H7 (cell line): ENCODE data around the gene DNTT. TPM values are rescaled to one million over a fixed set of nuclear protein-coding genes. Genes with fewer than 3 reads are reported as not detected.

Source experiments
- DNase-seq: peaks from one replicate; pipeline ENCODE4 v3.0.0; 2012
- H3K27me3 ChIP-seq: 2 replicates; pipeline ENCODE4 v1.6.0; 2011; ENCODE audit warnings: mild to moderate bottlenecking, low read length; ENCODE audit not compliant: control insufficient read depth, insufficient read depth
- H3K36me3 ChIP-seq: replicated peaks from 2 replicates; pipeline ENCODE4 v1.5.1; 2011; ENCODE audit warnings: low read length; ENCODE audit not compliant: control insufficient read depth, insufficient read depth
- H3K4me3 ChIP-seq: 2 replicates; pipeline ENCODE4 v1.5.1; 2011; ENCODE audit warnings: low read depth, mild to moderate bottlenecking, control low read depth, low read length, moderate library complexity; ENCODE audit not compliant: insufficient read depth
- total RNA-seq: library from RNA; depleted of rRNA; stranded (reverse); fragments of >200 nt; shearing (Covaris generic); gene quantifications from 2 replicates; pipeline ENCODE4 v1.2.3, GENCODE V29; 2014; rRNA removed

Gene DNTT
- total RNA-seq, 1 experiment from 2014 or later = not detected

DNA sequence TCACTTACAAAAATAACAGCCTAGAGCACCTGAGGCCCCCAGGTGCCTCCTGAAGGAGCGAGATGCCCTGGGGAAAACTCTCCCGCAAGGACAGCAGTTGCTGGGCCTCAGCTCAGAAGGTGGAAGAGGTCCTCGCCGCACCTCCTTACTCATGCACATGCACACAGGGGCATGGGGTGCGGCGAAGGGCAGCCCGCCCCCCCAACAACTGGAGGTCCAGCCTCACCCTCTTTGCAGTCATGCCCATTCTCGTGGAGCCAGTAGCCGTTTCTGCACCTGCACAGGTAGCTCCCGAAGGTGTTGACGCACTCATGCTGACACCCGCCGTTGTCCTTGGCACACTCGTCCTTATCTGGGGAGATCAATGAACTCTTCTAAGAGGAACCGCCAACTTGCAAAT is 74.5 kb downstream of the DNTT start:
- H3K36me3 ChIP-seq = no peaks in the 10 kb centered on the region
- H3K4me3 ChIP-seq = no peak overlapping the region
- H3K27me3 ChIP-seq = peaks cover 7% of the 10 kb centered on the region
- no peak for DNase-seq

DNA sequence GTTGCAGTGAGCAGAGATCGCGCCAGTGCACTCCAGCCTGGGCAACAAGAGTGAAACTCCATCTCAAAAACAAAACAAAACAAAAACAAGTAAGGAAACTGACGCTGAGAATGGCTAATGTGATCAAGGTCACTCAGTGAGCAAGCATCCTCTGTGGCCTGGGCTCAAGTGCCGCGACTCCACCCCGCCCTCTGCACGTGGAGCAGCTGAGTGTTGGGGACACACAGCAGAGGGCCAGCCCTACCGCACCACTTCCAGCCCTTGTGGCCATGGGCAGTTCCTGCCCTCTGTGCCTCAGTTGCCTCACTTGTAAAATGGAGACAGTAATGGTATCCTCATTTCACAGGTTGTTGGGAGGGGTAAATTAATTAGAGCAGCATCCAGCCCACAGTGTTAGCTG is 75.5 kb downstream of the DNTT start:
- peaks cover 4% of the 10 kb centered on the region for H3K27me3 ChIP-seq
- H3K36me3 ChIP-seq = no peaks in the 10 kb centered on the region
- no peak for DNase-seq
- H3K4me3 ChIP-seq = no peak overlapping the region

DNA sequence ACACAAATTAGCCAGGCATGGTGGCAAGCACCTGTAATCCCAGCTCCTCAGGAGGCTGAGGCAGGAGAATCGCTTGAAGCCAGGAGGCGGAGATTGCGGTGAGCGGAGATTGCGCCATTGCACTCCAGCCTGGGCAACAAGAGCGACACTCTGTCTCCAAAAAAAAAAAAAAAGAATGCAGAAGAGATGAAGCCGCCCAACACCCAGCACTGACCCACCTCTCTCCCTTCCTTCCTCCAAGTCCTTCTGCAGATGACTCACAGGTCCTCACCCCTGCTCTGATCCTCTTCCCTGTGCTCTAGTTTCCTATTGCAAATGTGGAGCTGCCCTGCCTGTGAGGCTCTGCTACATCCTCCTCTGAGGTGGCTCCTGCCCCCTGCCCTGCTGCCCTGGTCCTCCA is 76.6 kb downstream of the DNTT start:
- Histone ChIP-seq H3K4me3 (no peak overlapping the region), H3K27me3 (no peaks in the 10 kb centered on the region), H3K36me3 (no peaks in the 10 kb centered on the region)
- no peak for DNase-seq

DNA sequence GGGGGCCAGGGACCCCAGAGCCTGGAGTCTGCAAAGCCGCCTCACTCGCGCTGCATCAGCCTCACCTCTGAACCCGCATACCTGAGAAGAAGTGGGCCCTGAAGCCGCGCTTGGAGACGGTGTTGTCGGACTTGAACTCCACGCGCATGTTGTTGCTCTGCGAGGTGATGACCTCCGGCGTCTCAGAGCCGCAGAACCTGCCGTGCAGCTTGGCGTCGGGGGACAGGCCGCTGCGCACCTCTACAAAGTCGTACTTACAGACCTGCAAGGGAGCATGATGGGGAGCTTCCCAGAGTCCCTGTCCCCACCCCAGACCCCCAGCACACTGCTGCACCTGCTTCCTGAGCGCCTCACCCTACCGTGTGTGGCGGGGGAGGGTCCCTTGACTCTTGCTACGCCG is 80.3 kb downstream of the DNTT start:
- DNase-seq = no peak
- Histone ChIP-seq H3K4me3 (no peak overlapping the region), H3K27me3 (no peaks in the 10 kb centered on the region), H3K36me3 (no peaks in the 10 kb centered on the region)

- no peak overlapping the region for H3K4me3 ChIP-seq
- no peak for DNase-seq
- H3K36me3 ChIP-seq = no peaks in the 10 kb centered on the region
- H3K27me3 ChIP-seq = no peaks in the 10 kb centered on the region
Measured at GRCh38 chr10:96387161-96387560, 82.9 kb downstream of the DNTT start.

- Histone ChIP-seq H3K4me3 (no peak overlapping the region), H3K27me3 (no peaks in the 10 kb centered on the region), H3K36me3 (no peaks in the 10 kb centered on the region)
- no peak for DNase-seq
Measured at GRCh38 chr10:96387601-96388000, 83.4 kb downstream of the DNTT start.

Other genes starting within 250 kb of the DNTT start
- gene ZNF518A, start 174.1 kb upstream of the DNTT start, total RNA-seq = 15.3 and 20.4 TPM in 2 replicates
- gene BLNK, start 32.9 kb upstream of the DNTT start, total RNA-seq = not detected in 2 replicates
- gene OPALIN, start 54.6 kb downstream of the DNTT start, total RNA-seq = not detected in 2 replicates
- 2.5 and 5.0 TPM in 2 replicates for gene TLL2, start 209.5 kb downstream of the DNTT start, total RNA-seq